Esophagus muscularis mucosa (tissue), 3 donors: ENCODE measurements around the gene CAMK2N2.

ENCODE experiments used
- POLR2A ChIP-seq: fragments of 450-650 bp; IDR thresholded peaks from one replicate; pipeline ENCODE4 v1.6.1; 2017; ENCODE audit warnings: antibody characterized with exemption, moderate library complexity, mild to moderate bottlenecking, low read depth
- TF ChIP-seq, protein P1 (sequence below), 3 experiments: fragments of 200-600 bp in 2 of 3; fragments of 450-650 bp in 1 of 3; sonication (generic) in 2 of 3; IDR thresholded peaks; one replicate each; pipeline ENCODE4 v1.5.1; 2017 to 2019; ENCODE audit warnings: antibody characterized with exemption in 3 of 3, mild to moderate bottlenecking in 2 of 3, moderate library complexity in 1 of 3

DNA sequence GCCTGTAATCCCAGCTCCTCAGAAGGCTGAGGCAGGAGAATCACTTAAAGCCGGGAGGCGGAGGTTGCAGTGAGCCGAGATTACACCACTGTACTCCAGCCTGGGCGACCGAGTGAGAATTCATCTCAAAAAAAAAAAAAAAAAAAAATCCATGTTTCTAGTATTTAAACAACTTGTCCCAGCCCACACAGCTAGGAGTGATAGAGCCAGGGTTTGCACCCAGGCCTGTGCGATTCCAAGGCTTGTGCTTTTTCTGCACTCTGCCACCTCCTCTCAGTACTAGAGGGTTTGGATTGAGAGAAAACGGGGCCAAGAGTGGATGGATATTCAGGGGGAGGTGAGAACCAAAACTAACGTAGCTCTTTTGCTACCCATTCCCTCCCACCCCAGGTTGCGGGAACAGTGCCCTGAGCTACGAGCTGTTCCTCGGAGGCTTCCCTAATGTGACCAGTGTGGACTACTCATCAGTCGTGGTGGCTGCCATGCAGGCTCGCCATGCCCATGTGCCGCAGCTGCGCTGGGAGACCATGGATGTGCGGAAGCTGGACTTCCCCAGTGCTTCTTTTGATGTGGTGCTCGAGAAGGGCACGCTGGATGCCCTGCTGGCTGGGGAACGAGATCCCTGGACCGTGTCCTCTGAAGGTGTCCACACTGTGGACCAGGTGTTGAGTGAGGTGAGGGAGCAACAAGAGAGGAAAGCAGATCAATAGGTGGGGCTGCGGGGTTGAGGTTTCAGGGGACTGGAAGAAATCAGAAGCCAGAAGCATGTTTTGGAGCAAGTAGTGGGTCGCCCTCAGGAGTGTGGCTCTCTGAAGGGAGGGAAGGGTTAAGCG, 4.1 kb downstream of the CAMK2N2 start:
- TF ChIP-seq, protein P1, sequence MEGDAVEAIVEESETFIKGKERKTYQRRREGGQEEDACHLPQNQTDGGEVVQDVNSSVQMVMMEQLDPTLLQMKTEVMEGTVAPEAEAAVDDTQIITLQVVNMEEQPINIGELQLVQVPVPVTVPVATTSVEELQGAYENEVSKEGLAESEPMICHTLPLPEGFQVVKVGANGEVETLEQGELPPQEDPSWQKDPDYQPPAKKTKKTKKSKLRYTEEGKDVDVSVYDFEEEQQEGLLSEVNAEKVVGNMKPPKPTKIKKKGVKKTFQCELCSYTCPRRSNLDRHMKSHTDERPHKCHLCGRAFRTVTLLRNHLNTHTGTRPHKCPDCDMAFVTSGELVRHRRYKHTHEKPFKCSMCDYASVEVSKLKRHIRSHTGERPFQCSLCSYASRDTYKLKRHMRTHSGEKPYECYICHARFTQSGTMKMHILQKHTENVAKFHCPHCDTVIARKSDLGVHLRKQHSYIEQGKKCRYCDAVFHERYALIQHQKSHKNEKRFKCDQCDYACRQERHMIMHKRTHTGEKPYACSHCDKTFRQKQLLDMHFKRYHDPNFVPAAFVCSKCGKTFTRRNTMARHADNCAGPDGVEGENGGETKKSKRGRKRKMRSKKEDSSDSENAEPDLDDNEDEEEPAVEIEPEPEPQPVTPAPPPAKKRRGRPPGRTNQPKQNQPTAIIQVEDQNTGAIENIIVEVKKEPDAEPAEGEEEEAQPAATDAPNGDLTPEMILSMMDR (IDR thresholded peaks at IDR 0.05), result no peak
- TF ChIP-seq POLR2A, result no peak
